ENCODE measurements around the gene ROPN1L.
"Not testable (repeated sequence)": the region's sequence is repeated elsewhere in the genome, so short reads cannot be mapped to it uniquely, and the experiment has no call there.

ROPN1L gene

GRCh38 chr5:10480237-10480985 lies 38.7 kb downstream of the ROPN1L start:
- no peak for DNase-seq (ENCODE audit: low spot score)

GRCh38 chr5:10481241-10481935 lies 39.7 kb downstream of the ROPN1L start:
- DNase-seq (ENCODE audit: low spot score): peak; percentile 40

GRCh38 chr5:10482791-10483530 lies 41.3 kb downstream of the ROPN1L start:
- no peak for DNase-seq (ENCODE audit: low spot score)

GRCh38 chr5:10484774-10485141 lies 43.1 kb downstream of the ROPN1L start:
- no peak for DNase-seq (ENCODE audit: low spot score)

GRCh38 chr5:10485142-10485795 lies 43.6 kb downstream of the ROPN1L start:
- DNase-seq (ENCODE audit: low spot score): peak; percentile 67

GRCh38 chr5:10485897-10486296 lies 44.2 kb downstream of the ROPN1L start:
- no peak for DNase-seq (ENCODE audit: low spot score)

- DNase-seq (ENCODE audit: low spot score): no peak
Observed at GRCh38 chr5:10486511-10487344, 45.0 kb downstream of the ROPN1L start.

GRCh38 chr5:10488144-10488543 lies 46.5 kb downstream of the ROPN1L start:
- no peak for DNase-seq (ENCODE audit: low spot score)

GRCh38 chr5:10489810-10490426 lies 48.2 kb downstream of the ROPN1L start:
- DNase-seq (ENCODE audit: low spot score): no peak

- no peak for DNase-seq (ENCODE audit: low spot score)
Observed at GRCh38 chr5:10490927-10491672, 49.4 kb downstream of the ROPN1L start.

GRCh38 chr5:10491673-10492026 lies 50.0 kb downstream of the ROPN1L start:
- no peak for DNase-seq (ENCODE audit: low spot score)

GRCh38 chr5:10493884-10494283 lies 52.2 kb downstream of the ROPN1L start:
- no peak for DNase-seq (ENCODE audit: low spot score)

- not testable (repeated sequence) for DNase-seq (ENCODE audit: low spot score)
Observed at GRCh38 chr5:10494497-10494896, 52.8 kb downstream of the ROPN1L start.

GRCh38 chr5:10497554-10497953 lies 55.9 kb downstream of the ROPN1L start:
- DNase-seq (ENCODE audit: low spot score): no peak

- no peak for DNase-seq (ENCODE audit: low spot score)
Observed at GRCh38 chr5:10498350-10498749, 56.7 kb downstream of the ROPN1L start.

GRCh38 chr5:10499066-10499465 lies 57.4 kb downstream of the ROPN1L start:
- no peak for DNase-seq (ENCODE audit: low spot score)

GRCh38 chr5:10499776-10500175 lies 58.1 kb downstream of the ROPN1L start:
- DNase-seq (ENCODE audit: low spot score): no peak

- DNase-seq (ENCODE audit: low spot score): no peak
Observed at GRCh38 chr5:10500669-10501068, 59.0 kb downstream of the ROPN1L start.

- DNase-seq (ENCODE audit: low spot score): no peak
Observed at GRCh38 chr5:10501554-10502075, 59.9 kb downstream of the ROPN1L start.

GRCh38 chr5:10502130-10502529 lies 60.5 kb downstream of the ROPN1L start:
- DNase-seq (ENCODE audit: low spot score): no peak
